Measurements from ENCODE around the gene MIEN1. TPM values are rescaled to one million over a fixed set of nuclear protein-coding genes. Genes with fewer than 3 reads are reported as not detected.

Gene MIEN1
- total and polyA plus RNA-seq, 2 of the 13 experiments (the other 11 are each of a cell fraction or from before 2014, with no cell fraction given): 40.6 to 56.6 TPM

- TF ChIP-seq BATF2 (CRISPR knock-in tag; IDR thresholded peaks at IDR 0.05) (no peak), ZNF10 (CRISPR knock-in tag; IDR thresholded peaks at IDR 0.05; ENCODE audit: borderline replicate concordance, low read depth) (0 out of 2 replicates have a peak, but pooled peaks have one; percentile 22), SIN3A (IDR thresholded peaks at IDR 0.05; ENCODE audit: borderline replicate concordance, low read depth, low read length) (peak; percentile 95), ZBTB8A (CRISPR knock-in tag; IDR thresholded peaks at IDR 0.05; ENCODE audit: borderline replicate concordance, low read depth) (no peak), RXRA (CRISPR knock-in tag; IDR thresholded peaks at IDR 0.05) (peak; percentile 82), ZFP36L1 (CRISPR knock-in tag; IDR thresholded peaks at IDR 0.05) (no peak; the same call in 1 of the 2 replicates), ZNF263 (CRISPR knock-in tag; IDR thresholded peaks at IDR 0.05) (peak; percentile 96), NBN (conservative IDR thresholded peaks at IDR 0.05) (no peak), CSRNP1 (CRISPR knock-in tag; IDR thresholded peaks at IDR 0.05) (0 out of 2 replicates have a peak, but pooled peaks have one; percentile 17), ZNF24 (IDR thresholded peaks at IDR 0.05) (no peak), TP53 (CRISPR knock-in tag; conservative IDR thresholded peaks at IDR 0.05) (0 out of 2 replicates have a peak, but pooled peaks have one; percentile 76), DPF2 (CRISPR knock-in tag; IDR thresholded peaks at IDR 0.05; ENCODE audit: borderline replicate concordance, low read depth) (peak; percentile 71; the same call in 1 of the 2 replicates), ZNF782 (CRISPR knock-in tag; IDR thresholded peaks at IDR 0.05; ENCODE audit: borderline replicate concordance) (0 out of 2 replicates have a peak, but pooled peaks have one; percentile 21), RARA (CRISPR knock-in tag; IDR thresholded peaks at IDR 0.05) (peak; percentile 89), KAT2B (IDR thresholded peaks at IDR 0.05; ENCODE audit: borderline replicate concordance, low read depth, low read length) (no peak), ZZZ3 (CRISPR knock-in tag; IDR thresholded peaks at IDR 0.05; ENCODE audit: borderline replicate concordance) (no peak), SP4 (CRISPR knock-in tag; IDR thresholded peaks at IDR 0.05) (peak; percentile 85), ZBTB46 (CRISPR knock-in tag; IDR thresholded peaks at IDR 0.05; ENCODE audit: borderline replicate concordance) (peak; percentile 97), ZSCAN5A (CRISPR knock-in tag; IDR thresholded peaks at IDR 0.05; ENCODE audit: borderline replicate concordance) (no peak), KDM5A (IDR thresholded peaks at IDR 0.05; ENCODE audit: borderline replicate concordance, low read length) (no peak; the same call in 1 of the 2 replicates), KLF12 (CRISPR knock-in tag; IDR thresholded peaks at IDR 0.05; ENCODE audit: borderline replicate concordance) (peak; percentile 65), ATF4 (CRISPR knock-in tag; IDR thresholded peaks at IDR 0.05) (no peak)
Measured at GRCh38 chr17:39738983-39739884, 8.9 kb upstream of the MIEN1 start (continued).

All from HepG2 (cell line).